Upper lobe of right lung (tissue), 1 donor: ENCODE data around the gene ZSCAN25. TPM values are rescaled to one million over a fixed set of nuclear protein-coding genes. Genes with fewer than 3 reads are reported as not detected.

Experiments used
- ATAC-seq: fragments of 200-7000 bp; cut with Tn5 transposase; one replicate; pipeline ENCODE4 v1.9.1; 2020; ENCODE audit warnings: mild to moderate bottlenecking, moderate library complexity
- DNase-seq: peaks from one replicate; pipeline ENCODE4 v3.0.0-alpha.2; 2020
- H3K27ac ChIP-seq: fragments of 200-600 bp; one replicate; pipeline ENCODE4 v1.8.0; 2022
- H3K27me3 ChIP-seq: fragments of 200-600 bp; one replicate; pipeline ENCODE4 v1.8.0; 2022; ENCODE audit warnings: mild to moderate bottlenecking
- H3K36me3 ChIP-seq: fragments of 200-600 bp; one replicate; pipeline ENCODE4 v1.8.0; 2022
- H3K4me1 ChIP-seq: fragments of 200-600 bp; one replicate; pipeline ENCODE4 v1.8.0; 2022
- H3K4me3 ChIP-seq: fragments of 200-600 bp; one replicate; pipeline ENCODE4 v1.8.0; 2022; ENCODE audit warnings: mild to moderate bottlenecking
- H3K9me3 ChIP-seq: fragments of 200-600 bp; one replicate; pipeline ENCODE4 v1.8.0; 2022
- intact Hi-C: fragments of 100-400 bp; cut with DNase I; formaldehyde crosslinking; loops from one replicate; pipeline ENCODE4 v1.11.0; 2022
- total RNA-seq: library from RNA; stranded (reverse); fragmentation: NEBNext Ultra II Directional; extraction: Animal tissue kit (Norgen Biotek cat#: 25700); gene quantifications from one replicate; pipeline ENCODE4 v1.2.1, GENCODE V29; 2021
- TF ChIP-seq, protein P1 (sequence below): fragments of 200-600 bp; IDR thresholded peaks from one replicate; pipeline ENCODE4 v1.8.0; 2022; ENCODE audit warnings: antibody characterized with exemption
- donor health status: DM: no; HTN: yes; CAD: no; lungs with severe emphysema.

The ZSCAN25 gene
- total RNA-seq, 1 donor from 2014 or later = 18.3 TPM

DNA sequence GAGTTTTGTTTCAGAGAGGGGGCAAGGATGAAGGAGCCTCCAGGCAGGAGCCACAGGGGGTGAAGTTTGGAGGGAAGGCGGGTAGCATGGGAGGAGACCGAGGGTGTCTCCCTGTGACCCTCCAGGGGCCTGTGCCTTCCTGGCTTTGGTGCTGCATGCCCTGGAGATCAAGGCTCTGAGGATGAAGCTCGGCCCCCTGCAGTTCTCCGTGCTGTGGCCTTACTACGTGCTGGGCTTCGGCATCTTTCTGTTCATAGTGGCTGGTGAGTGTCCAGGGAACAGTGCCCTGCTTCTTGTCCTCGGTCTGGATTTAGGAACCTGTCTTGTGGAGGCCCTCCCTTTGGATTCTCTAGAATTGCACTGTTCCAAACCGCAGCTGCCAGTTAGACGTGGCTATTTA is 9.2 kb upstream of the ZSCAN25 start:
- H3K4me1 ChIP-seq = no peaks in the 10 kb centered on the region
- intact Hi-C loops = no loop called here
- no peak overlapping the region for H3K27ac ChIP-seq
- TF ChIP-seq, protein P1, sequence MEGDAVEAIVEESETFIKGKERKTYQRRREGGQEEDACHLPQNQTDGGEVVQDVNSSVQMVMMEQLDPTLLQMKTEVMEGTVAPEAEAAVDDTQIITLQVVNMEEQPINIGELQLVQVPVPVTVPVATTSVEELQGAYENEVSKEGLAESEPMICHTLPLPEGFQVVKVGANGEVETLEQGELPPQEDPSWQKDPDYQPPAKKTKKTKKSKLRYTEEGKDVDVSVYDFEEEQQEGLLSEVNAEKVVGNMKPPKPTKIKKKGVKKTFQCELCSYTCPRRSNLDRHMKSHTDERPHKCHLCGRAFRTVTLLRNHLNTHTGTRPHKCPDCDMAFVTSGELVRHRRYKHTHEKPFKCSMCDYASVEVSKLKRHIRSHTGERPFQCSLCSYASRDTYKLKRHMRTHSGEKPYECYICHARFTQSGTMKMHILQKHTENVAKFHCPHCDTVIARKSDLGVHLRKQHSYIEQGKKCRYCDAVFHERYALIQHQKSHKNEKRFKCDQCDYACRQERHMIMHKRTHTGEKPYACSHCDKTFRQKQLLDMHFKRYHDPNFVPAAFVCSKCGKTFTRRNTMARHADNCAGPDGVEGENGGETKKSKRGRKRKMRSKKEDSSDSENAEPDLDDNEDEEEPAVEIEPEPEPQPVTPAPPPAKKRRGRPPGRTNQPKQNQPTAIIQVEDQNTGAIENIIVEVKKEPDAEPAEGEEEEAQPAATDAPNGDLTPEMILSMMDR = no peak
- no peaks in the 10 kb centered on the region for H3K36me3 ChIP-seq
- DNase-seq = no peak
- no peak overlapping the region for H3K4me3 ChIP-seq
- no peak for ATAC-seq
- H3K27me3 ChIP-seq = no peaks in the 10 kb centered on the region
- H3K9me3 ChIP-seq = no peaks in the 10 kb centered on the region

DNA sequence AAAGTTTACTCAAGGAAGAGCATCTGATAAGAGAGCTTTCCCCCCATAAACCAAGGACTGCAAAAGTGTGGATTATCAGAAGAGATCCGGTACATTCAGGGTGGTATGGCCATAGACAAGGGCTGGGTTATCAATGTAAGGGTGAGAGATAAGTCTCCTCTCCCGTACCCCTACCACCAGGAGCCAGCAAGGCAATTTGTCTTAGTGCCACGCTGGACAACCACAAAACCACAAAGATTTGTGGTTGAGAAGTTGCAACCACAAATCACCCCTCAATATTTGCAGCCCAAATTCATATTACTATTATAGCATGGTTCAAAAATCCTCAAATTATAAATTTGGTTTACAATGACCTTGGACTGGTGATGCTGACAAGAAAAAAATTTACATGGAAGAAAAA is 2.3 kb upstream of the ZSCAN25 start:
- Histone ChIP-seq H3K27me3 (no peaks in the 10 kb centered on the region), H3K4me1 (peaks cover 12% of the 10 kb centered on the region), H3K36me3 (peaks cover 11% of the 10 kb centered on the region), H3K4me3 (no peak overlapping the region), H3K9me3 (no peaks in the 10 kb centered on the region), H3K27ac (no peak overlapping the region)
- intact Hi-C loops = no loop called here
- TF ChIP-seq, protein P1 = no peak
- DNase-seq (no peak), ATAC-seq (no peak)

GRCh38 chr7:99615989-99616358 is 772 bp upstream of the ZSCAN25 start:
- H3K27ac ChIP-seq = peak overlapping the region; percentile 87
- H3K36me3 ChIP-seq = peaks cover 26% of the 10 kb centered on the region
- no peaks in the 10 kb centered on the region for H3K9me3 ChIP-seq
- peak overlapping the region; percentile 86 for H3K4me3 ChIP-seq
- DNase-seq (no peak), ATAC-seq (no peak)
- H3K27me3 ChIP-seq = no peaks in the 10 kb centered on the region
- H3K4me1 ChIP-seq = peaks cover 12% of the 10 kb centered on the region
- TF ChIP-seq, protein P1 = no peak
- intact Hi-C loops = no loop called here

DNA sequence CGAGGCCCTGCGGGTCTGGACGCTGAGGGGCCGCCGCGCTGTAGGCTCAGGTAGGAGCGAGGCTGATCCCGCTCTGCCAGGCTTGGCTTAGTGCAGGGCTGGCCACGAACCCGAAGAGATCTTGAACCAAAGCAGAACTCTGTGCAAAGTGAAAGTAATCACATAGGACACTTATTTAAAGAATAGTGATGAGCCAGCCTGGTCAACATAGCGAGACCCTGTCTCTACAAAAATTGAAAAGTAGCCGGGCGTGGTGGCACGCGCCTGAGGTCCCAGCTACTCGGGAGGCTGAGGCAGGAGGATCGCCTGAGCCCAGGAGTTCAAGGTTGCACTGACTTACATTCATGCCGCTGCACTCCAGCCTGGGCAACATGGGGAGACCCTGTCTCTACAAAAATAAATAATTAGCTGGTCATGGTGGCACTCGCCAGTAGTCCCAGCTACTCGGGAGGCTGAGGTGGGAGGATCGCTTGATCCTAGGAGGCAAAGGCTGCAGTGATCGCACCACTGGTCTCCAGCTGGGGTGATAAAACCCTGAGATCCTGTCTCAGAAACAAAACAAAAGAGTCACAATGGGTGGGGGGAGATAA is 541 bp downstream of the ZSCAN25 start:
- Histone ChIP-seq H3K27me3 (no peaks in the 10 kb centered on the region), H3K27ac (peak overlapping the region; percentile 87), H3K36me3 (peaks cover 39% of the 10 kb centered on the region), H3K9me3 (no peaks in the 10 kb centered on the region), H3K4me1 (peaks cover 12% of the 10 kb centered on the region), H3K4me3 (peak overlapping the region; percentile 86)
- ATAC-seq = no peak
- no peak for DNase-seq
- intact Hi-C loops = no loop called here
- TF ChIP-seq, protein P1 = no peak

- no peaks in the 10 kb centered on the region for H3K27me3 ChIP-seq
- H3K4me3 ChIP-seq = no peak overlapping the region
- DNase-seq (no peak), ATAC-seq (no peak)
- intact Hi-C loops = no loop called here
- peaks cover 12% of the 10 kb centered on the region for H3K4me1 ChIP-seq
- H3K27ac ChIP-seq = no peak overlapping the region
- H3K36me3 ChIP-seq = peaks cover 54% of the 10 kb centered on the region
- no peaks in the 10 kb centered on the region for H3K9me3 ChIP-seq
- TF ChIP-seq, protein P1 = no peak
These were observed 2.0 kb downstream of the ZSCAN25 start for GRCh38 chr7:99618726-99619125.

GRCh38 chr7:99619571-99620130 is 2.9 kb downstream of the ZSCAN25 start:
- Histone ChIP-seq H3K4me3 (no peak overlapping the region), H3K36me3 (peaks cover 63% of the 10 kb centered on the region), H3K27me3 (no peaks in the 10 kb centered on the region), H3K27ac (no peak overlapping the region), H3K4me1 (peaks cover 12% of the 10 kb centered on the region), H3K9me3 (no peaks in the 10 kb centered on the region)
- TF ChIP-seq, protein P1 = no peak
- intact Hi-C loops = no loop called here
- no peak for ATAC-seq
- no peak for DNase-seq
